GM12801 (cell line): ENCODE results near the gene FRS2.

ENCODE experiments used
- TF ChIP-seq, protein P1 (sequence below): IDR thresholded peaks from one replicate; pipeline ENCODE4 v1.5.1; 2011; ENCODE audit warnings: control low read depth; ENCODE audit not compliant: insufficient read length; ENCODE audit errors: extremely low read depth

Gene FRS2

DNA sequence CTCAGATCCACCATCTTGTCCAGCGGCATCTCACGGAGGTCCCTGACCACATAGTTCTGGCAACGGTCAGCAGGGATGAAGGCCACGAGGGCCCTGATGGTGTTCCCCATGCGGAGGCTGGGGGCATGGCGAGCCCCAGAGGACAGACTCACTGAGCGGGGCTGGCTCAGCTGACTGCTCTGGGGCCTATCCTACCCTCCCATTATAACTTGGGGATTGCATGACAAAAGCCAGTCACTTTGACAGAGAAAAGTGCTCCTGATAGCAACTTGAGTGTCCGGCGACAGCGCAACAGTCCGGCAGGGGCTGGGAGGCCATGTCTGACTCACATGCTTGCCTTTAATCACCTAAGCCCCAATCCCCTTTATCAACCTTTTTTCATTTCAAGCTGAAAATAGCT is 140.5 kb downstream of the FRS2 start, which contains the start of gene LRRC10:
Gene LRRC10, minus strand, starts transcription at position 179 of the 400 bp plus-strand sequence. Its CDS starts 69 bp downstream, at position 110.
- TF ChIP-seq, protein P1, sequence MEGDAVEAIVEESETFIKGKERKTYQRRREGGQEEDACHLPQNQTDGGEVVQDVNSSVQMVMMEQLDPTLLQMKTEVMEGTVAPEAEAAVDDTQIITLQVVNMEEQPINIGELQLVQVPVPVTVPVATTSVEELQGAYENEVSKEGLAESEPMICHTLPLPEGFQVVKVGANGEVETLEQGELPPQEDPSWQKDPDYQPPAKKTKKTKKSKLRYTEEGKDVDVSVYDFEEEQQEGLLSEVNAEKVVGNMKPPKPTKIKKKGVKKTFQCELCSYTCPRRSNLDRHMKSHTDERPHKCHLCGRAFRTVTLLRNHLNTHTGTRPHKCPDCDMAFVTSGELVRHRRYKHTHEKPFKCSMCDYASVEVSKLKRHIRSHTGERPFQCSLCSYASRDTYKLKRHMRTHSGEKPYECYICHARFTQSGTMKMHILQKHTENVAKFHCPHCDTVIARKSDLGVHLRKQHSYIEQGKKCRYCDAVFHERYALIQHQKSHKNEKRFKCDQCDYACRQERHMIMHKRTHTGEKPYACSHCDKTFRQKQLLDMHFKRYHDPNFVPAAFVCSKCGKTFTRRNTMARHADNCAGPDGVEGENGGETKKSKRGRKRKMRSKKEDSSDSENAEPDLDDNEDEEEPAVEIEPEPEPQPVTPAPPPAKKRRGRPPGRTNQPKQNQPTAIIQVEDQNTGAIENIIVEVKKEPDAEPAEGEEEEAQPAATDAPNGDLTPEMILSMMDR = no peak

DNA sequence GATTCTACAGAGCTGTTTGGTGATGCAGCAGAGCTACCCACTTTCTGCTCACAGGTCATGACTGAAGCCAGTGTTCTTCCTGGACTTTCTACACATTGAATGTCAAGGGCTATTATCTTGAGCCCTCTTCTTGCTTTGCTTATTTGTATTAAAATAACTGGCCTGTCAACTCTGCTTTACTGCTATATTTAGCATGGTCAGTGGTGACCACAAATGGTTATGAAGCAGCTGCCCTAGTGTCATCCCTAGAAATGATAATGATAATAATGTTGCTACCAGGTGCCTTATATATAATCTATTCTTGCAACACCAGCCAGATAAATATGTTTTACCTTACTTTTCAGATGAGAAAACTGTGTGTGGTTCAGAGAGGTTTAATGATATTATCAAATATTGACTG is 143.2 kb downstream of the FRS2 start:
- TF ChIP-seq, protein P1 = no peak

DNA sequence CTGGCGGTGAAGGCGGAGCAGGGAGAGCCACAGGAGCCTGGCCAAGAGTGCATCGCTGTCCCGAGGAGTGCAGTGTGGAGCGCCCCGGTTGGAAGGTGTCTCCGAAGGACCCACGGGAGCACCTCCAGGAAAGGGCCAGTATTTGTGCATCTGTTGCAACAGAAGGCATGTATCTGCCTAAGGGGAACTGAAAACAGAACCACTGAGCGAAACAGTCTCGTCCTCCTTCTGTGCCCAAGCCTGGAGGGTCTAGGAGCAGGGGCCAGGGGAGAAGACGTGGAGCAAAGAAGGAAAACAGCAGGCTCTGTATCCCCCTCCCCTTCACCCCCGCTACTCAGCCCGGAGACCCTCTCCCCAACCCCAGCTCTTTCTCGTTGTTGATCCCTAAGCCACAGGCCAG is 145.8 kb downstream of the FRS2 start:
- TF ChIP-seq, protein P1 = no peak

DNA sequence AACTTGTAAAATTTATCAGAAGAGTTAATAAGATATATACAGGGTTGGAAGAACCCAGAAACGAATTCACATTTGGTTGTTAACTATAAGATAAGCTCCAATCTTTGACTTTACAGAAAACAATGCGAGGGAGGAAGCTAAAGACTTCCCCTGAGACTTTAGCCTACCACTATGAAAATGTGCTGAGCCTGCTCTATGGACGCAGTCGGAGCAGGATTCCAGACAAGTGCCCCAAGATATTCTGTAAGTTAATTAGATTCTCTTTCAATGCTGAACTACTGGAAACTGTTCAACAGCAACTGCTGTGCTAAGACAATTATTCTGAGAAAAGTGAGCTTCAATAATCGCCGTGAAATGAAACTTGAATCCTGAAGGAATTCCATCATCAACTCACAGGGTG is 148.9 kb downstream of the FRS2 start:
- TF ChIP-seq, protein P1 = no peak

DNA sequence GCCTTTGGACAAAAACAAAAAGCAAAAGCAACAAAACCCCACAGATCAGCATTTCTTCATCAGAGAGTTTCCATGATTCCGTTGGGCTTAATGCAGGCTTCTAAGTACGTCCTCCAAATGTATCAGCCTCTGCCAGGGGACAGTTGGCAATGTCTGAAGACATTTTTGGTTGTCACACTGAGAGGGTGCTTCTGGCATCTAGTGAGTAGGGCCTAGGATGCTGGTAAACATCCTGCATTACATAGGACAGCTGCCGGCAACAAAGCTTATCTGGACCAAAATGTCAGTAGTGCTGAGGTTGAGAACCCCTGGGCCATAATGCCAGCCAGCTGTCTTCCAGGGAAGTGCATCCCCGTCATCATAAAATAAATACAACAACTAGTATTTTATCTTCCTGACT is 149.9 kb downstream of the FRS2 start:
- TF ChIP-seq, protein P1 = no peak

DNA sequence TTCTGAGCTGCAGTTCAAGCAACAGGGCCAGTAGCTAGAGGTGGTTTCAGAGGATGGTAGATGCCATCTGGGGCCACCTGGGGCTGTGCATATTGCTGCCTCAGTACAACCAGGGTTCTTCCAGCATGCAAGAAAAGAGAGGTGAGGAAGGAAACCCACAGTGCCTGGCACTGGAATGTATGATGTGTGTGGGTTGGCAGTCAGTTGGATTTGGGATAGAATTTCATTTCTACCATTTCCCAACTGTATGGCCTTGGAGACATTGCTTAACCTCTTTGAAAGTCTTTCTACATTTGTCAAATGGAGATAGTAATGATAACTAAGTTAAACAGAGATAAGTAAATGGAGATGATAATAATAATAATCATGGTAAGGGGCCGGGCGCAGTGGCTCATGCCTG is 150.7 kb downstream of the FRS2 start:
- TF ChIP-seq, protein P1 = no peak

DNA sequence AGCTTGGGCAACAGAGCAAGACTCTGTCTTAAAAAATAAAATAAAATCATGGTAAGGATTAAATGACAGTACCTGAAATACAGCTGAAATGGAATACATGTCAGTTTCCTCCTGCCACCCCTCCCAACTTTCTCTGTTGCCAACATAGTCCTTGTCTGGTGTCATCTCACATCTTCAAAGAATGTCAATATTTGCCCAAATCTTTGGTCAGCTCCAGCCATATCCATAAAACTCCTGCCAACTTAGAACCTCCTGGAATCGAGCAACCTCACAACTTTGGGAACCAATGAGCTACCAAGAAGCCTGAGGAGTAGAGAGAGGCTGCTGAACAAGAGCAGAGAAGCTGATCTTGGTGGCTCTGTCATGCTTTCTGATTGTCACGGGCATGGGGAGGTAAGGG is 151.4 kb downstream of the FRS2 start:
- TF ChIP-seq, protein P1 = no peak

DNA sequence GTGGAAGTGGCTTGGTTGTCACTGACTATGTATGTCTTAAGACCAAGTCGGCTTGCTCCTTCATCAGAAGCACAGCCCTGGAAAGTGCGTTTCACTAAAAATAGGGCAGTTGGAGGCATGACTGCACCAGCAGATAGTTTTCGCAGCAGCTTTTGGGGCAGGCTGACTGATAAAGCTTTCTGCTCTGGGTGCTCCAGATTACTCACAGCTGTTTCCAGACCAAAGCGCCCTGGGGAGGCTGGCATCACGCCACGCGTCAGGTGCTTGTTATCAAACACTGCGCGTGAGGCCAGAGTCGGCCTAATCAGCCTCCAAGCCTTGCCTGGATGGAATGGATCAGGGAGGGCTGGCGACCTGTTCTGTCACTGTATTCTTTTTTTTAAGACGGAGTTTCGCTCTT is 153.8 kb downstream of the FRS2 start:
- TF ChIP-seq, protein P1 = no peak
